Retinal pigment epithelial cell (primary cell): Measurements from ENCODE around the gene STEAP2.
"Not testable (repeated sequence)": the region's sequence is repeated elsewhere in the genome, so short reads cannot be mapped to it uniquely, and the experiment has no call there.

Experiments used
- DNase-seq: peaks from one replicate; pipeline ENCODE4 v3.0.0-alpha.2; 2010; ENCODE audit warnings: low read depth
- H3K4me3 ChIP-seq: 2 replicates; pipeline ENCODE4 v1.5.1; 2011; ENCODE audit warnings: mild to moderate bottlenecking, low read length, control low read depth, moderate library complexity
- CTCF ChIP-seq: conservative IDR thresholded peaks from 2 replicates; pipeline ENCODE4 v1.5.1; 2011; ENCODE audit warnings: low read depth, low read length, control low read depth, inconsistent platforms

STEAP2 gene

GRCh38 chr7:90180649-90181048 is 30.9 kb upstream of the STEAP2 start:
- no peak overlapping the region for H3K4me3 ChIP-seq
- no peak for DNase-seq
- TF ChIP-seq CTCF = no peak

DNA sequence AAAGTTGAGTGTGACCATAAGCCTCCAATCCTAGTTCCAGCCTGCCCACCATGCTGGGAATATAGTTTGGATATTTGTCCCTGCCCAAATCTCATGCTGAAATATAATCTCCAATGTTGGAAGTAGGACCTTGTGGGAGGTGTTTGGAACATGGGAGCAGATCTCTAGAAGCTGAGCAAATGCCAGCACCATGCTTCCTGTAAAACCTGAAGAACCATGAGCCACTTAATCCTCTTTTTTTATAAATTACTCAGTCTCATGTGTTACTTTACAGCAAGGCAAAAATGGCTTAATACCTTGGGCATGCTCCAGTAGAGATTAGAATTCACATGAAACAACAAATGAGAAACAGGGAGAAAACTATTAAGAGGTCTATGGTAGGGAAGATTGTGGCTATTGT is 30.1 kb upstream of the STEAP2 start:
- DNase-seq = no peak
- no peak for TF ChIP-seq CTCF
- H3K4me3 ChIP-seq = no peak overlapping the region

GRCh38 chr7:90186290-90186689 is 25.2 kb upstream of the STEAP2 start:
- not testable (repeated sequence) for DNase-seq

GRCh38 chr7:90187507-90188050 is 24.0 kb upstream of the STEAP2 start:
- DNase-seq = no peak
- no peak overlapping the region for H3K4me3 ChIP-seq
- TF ChIP-seq CTCF = no peak

More at GRCh38 chr7:90186290-90186689, 25.2 kb upstream of the STEAP2 start:
- H3K4me3 ChIP-seq = not testable (repeated sequence)

DNA sequence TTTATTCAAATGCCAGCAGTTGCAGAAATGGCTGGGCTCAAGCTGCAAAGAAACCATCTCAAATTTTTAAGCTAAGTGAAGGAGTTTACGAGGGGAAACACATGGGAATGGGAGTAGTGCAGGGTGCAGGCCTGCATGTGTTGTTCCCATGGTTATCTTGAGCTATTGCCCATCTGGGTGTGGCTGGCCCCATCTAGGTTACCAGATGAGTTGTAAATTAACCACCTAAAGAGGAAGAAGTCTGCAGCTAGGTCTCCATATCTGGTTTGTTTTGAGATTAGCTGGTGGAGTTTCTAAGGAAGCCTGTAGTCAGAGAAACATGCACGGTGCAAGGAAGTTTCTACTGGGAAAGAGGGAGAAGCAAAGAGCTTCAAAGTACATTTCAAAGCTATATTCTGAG is 23.3 kb upstream of the STEAP2 start:
- DNase-seq = no peak
- TF ChIP-seq CTCF = no peak
- H3K4me3 ChIP-seq = no peak overlapping the region

GRCh38 chr7:90190995-90191394 is 20.5 kb upstream of the STEAP2 start:
- no peak for DNase-seq
- TF ChIP-seq CTCF = no peak
- H3K4me3 ChIP-seq = no peak overlapping the region

- TF ChIP-seq CTCF = no peak
- H3K4me3 ChIP-seq = no peak overlapping the region
- no peak for DNase-seq
Measured at GRCh38 chr7:90191648-90192047, 19.9 kb upstream of the STEAP2 start.
